ENCODE data around the gene CCDC197.

GRCh38 chr14:94020267-94020666 lies 23.2 kb downstream of the CCDC197 start:
- TF ChIP-seq EP300 (conservative IDR thresholded peaks at IDR 0.05; ENCODE audit: poor library complexity, severe bottlenecking) (no peak), SMC3 (conservative IDR thresholded peaks at IDR 0.05; ENCODE audit: poor library complexity) (no peak), CTCF (IDR thresholded peaks at IDR 0.05; ENCODE audit: poor library complexity, severe bottlenecking) (no peak)

Measured in neural cell (in vitro differentiated cells).